ENCODE data around the gene NUB1.

Gene NUB1

GRCh38 chr7:151406051-151406875, 64.7 kb downstream of the NUB1 start:
- Histone ChIP-seq H3K4me3 (ENCODE audit: low read length) (no peak overlapping the region), H3K9me2 (replicated peaks; ENCODE audit: control insufficient read depth, low read length) (no peaks in the 10 kb centered on the region), H3K36me3 (ENCODE audit: control insufficient read depth, low read length) (no peaks in the 10 kb centered on the region), H3K4me2 (ENCODE audit: low read length) (no peak overlapping the region), H4K20me1 (ENCODE audit: control insufficient read depth, insufficient read depth, low read depth, low read length) (no peaks in the 10 kb centered on the region), H3K79me2 (ENCODE audit: control insufficient read depth, low read length) (no peaks in the 10 kb centered on the region), H3K27me3 (ENCODE audit: control insufficient read depth, low read length) (peaks cover 11% of the 10 kb centered on the region), H3K9me3 (ENCODE audit: control insufficient read depth, insufficient read depth, low read length) (no peaks in the 10 kb centered on the region), H3F3A (ENCODE audit: control insufficient read depth, insufficient read depth) (no peaks in the 10 kb centered on the region; the same call in 1 of the 2 replicates), H3K4me1 (ENCODE audit: control insufficient read depth, low read length) (peaks cover 25% of the 10 kb centered on the region), H3K27ac (ENCODE audit: low read depth, low read length) (no peak overlapping the region)
- TF ChIP-seq CTCF (IDR thresholded peaks at IDR 0.05; ENCODE audit: low read depth, low read length, poor library complexity, severe bottlenecking) (no peak), EZH2phosphoT487 (IDR thresholded peaks at IDR 0.05; ENCODE audit: borderline replicate concordance, low read length) (no peak)

- no peaks in the 10 kb centered on the region for H3K79me2 ChIP-seq (ENCODE audit: control insufficient read depth, low read length)
- TF ChIP-seq EZH2phosphoT487 (IDR thresholded peaks at IDR 0.05; ENCODE audit: borderline replicate concordance, low read length) (no peak), CTCF (IDR thresholded peaks at IDR 0.05; ENCODE audit: low read depth, low read length, poor library complexity, severe bottlenecking) (no peak)
- no peaks in the 10 kb centered on the region for H3K9me2 ChIP-seq (replicated peaks; ENCODE audit: control insufficient read depth, low read length)
- no peaks in the 10 kb centered on the region for H3F3A ChIP-seq (ENCODE audit: control insufficient read depth, insufficient read depth)
- H3K4me3 ChIP-seq (ENCODE audit: low read length), result no peak overlapping the region
- H4K20me1 ChIP-seq (ENCODE audit: control insufficient read depth, insufficient read depth, low read depth, low read length), result no peaks in the 10 kb centered on the region
- H3K36me3 ChIP-seq (ENCODE audit: control insufficient read depth, low read length), result no peaks in the 10 kb centered on the region
- no peak overlapping the region for H3K4me2 ChIP-seq (ENCODE audit: low read length)
- H3K4me1 ChIP-seq (ENCODE audit: control insufficient read depth, low read length), result peaks cover 22% of the 10 kb centered on the region
- peaks cover 18% of the 10 kb centered on the region for H3K27me3 ChIP-seq (ENCODE audit: control insufficient read depth, low read length)
- H3K9me3 ChIP-seq (ENCODE audit: control insufficient read depth, insufficient read depth, low read length), result no peaks in the 10 kb centered on the region
- H3K27ac ChIP-seq (ENCODE audit: low read depth, low read length), result no peak overlapping the region
These were observed 65.4 kb downstream of the NUB1 start for GRCh38 chr7:151406886-151407583.

GRCh38 chr7:151408498-151408838, 66.9 kb downstream of the NUB1 start:
- H3K9me2 ChIP-seq (replicated peaks; ENCODE audit: control insufficient read depth, low read length), result no peaks in the 10 kb centered on the region
- no peaks in the 10 kb centered on the region for H3K9me3 ChIP-seq (ENCODE audit: control insufficient read depth, insufficient read depth, low read length)
- peaks cover 31% of the 10 kb centered on the region for H3K27me3 ChIP-seq (ENCODE audit: control insufficient read depth, low read length)
- no peaks in the 10 kb centered on the region for H3K79me2 ChIP-seq (ENCODE audit: control insufficient read depth, low read length)
- H3K4me1 ChIP-seq (ENCODE audit: control insufficient read depth, low read length), result peaks cover 9% of the 10 kb centered on the region
- no peak for TF ChIP-seq EZH2phosphoT487 (IDR thresholded peaks at IDR 0.05; ENCODE audit: borderline replicate concordance, low read length)
- TF ChIP-seq CTCF (IDR thresholded peaks at IDR 0.05; ENCODE audit: low read depth, low read length, poor library complexity, severe bottlenecking), result no peak
- H3K36me3 ChIP-seq (ENCODE audit: control insufficient read depth, low read length), result no peaks in the 10 kb centered on the region
- H3F3A ChIP-seq (ENCODE audit: control insufficient read depth, insufficient read depth), result no peaks in the 10 kb centered on the region
- H3K4me3 ChIP-seq (ENCODE audit: low read length), result no peak overlapping the region
- no peak overlapping the region for H3K27ac ChIP-seq (ENCODE audit: low read depth, low read length)
- no peaks in the 10 kb centered on the region for H4K20me1 ChIP-seq (ENCODE audit: control insufficient read depth, insufficient read depth, low read depth, low read length)
- H3K4me2 ChIP-seq (ENCODE audit: low read length), result peak overlapping the region; percentile 43
